ENCODE measurements around the gene PODXL2. TPM values are rescaled to one million over a fixed set of nuclear protein-coding genes. Genes with fewer than 3 reads are reported as not detected.
A peak's percentile ranks its signal among the peaks of the same experiment; 100 is the strongest.

Gene PODXL2
- total RNA-seq, 1 experiment from 2014 or later: 29.6 TPM

DNA sequence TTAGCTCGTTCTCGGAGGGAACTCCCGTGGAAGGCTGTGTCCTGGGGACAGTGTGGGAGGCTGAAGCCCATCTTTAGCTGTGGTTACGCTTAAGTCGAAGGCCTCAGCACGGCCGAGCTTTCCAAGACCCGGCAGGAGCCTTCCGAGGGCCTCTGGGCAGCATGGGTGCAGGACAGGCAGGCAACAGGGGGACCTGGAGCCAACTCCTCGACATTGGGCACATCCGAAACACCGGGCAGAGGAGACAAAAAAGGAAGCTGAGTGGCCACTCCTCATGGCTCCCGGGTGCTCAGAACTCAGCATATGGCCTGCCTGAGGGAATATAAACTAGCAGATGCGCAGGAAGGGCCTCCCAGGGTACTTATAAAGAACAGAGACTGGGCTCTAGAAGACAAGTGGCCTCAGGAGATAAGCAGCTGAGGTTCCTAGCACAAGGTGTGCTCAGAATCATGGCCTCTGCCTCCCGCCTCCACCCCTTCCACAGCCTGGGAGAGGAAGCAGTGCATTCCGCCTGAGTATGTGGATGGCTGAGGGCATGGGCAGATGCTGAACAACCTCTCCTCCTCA, 77.9 kb downstream of the PODXL2 start:
- DNase-seq (ENCODE audit: low spot score): no peak

DNA sequence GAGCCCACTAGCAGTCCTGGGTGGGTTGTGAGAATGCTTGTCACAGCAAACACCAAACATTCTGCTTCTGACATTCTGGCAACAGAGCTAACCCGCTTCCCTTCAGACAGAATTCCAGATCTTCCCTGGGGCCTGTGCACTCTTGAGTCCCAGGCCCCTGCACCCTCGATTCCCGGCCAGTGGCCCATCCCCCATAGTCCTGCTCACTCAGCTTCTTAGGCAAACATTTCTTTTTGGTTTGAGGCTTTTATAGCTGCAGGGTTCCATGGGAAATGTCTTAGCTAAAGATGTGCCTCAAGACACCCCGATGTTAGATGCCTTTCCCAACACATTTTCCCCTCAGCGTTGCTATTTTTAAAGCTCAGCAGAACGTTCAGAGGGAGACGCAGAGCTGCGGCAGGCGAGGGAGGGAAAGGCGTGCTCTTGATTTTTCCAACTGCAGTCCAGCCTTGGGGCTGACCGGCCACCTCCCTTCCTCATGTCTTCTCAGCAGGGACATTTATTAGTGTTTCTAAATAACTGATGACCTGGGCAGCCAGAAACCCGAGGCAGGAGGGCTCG, 78.9 kb downstream of the PODXL2 start:
- no peak for DNase-seq (ENCODE audit: low spot score)

DNA sequence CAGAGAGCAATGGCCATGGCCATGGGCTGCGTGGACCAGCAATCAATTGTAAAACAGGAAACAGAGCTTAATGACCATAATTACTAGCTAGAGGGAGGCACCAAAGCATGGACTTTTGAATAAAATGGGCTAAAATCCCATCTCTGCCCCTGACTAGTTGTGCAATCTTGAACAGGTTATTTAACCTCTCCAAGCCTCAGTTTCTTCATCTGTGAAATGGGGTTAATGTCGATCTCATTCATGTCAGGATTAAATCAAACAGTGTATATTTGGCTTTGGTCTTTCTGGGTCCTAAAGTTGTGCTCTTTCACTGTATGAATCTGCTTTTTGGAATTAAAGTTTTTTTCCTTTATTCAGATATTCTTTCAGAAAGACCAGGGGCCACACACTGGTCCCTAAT, 79.9 kb downstream of the PODXL2 start:
- DNase-seq (ENCODE audit: low spot score): no peak

DNA sequence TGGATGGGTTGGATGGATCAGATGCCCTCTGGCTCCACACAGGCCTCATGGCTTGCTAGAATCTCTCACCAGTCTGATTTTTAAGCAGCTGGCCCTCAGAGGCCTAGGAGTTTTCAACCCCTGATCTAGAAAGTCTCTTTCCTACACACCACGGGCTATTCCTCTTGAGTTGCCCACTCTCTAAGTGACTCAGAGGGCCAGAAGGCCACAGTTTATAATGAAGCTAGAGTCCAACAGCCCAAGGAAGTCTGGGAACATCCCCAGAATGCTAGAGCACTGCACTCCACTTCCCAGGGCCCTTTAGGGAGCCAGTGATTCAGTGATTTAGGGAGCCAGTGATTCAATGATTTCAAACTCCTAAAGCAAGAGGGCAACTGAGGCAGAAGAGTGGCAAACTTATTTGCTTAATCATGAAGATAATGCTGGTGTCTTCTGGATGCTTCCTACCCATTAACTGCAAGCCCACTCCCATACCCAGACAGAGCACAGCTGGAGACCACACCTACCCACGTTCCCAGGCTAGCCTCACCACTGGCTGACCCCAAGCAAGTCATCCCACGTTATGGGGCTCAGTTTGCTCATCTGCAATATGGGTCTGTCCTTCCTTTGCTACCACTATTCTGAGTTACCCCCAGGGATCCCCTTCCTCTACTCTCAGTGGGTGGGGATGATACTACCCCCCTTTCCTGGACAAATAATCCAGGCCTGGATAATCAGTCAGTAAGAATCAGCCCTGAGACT, 80.5 kb downstream of the PODXL2 start:
- DNase-seq (ENCODE audit: low spot score): no peak

DNA sequence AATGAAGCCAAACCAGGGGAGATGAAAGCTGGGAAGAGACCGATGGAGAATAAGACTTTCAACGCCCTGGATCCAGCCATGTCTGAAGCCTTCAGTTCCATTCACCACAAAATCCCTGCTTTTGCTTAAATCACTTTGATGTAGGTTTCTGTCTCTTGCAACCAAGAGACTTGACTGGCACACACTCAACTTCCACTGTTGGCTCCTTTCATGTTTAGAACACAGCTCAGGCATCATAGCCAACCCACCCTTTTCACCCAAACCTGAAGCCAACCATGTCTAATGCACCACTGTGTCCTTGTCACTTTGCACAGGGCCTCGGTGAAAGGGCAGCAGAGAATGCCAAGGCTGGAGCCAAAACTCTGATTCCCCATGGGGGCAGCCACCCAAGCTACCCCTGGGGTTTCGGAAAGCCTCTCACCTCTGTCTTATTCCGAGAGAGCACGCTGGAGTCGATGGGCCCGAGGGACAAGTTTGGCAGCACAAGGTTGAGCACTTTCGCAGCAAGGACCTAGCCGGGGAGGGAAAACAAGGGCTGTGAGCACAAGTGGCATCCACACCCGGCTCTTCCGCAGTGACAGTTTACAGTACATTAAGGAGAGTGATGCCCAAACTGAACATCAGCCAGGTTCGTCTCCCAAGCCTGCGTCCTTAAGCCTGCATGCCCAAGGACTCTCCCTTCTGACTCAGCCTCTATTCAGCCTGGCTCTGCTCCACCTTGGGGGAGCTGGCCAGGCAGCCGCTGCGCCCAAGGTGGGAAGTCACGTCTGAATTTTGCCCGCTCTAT, 81.4 kb downstream of the PODXL2 start:
- peak; percentile 68 for DNase-seq (ENCODE audit: low spot score)

DNA sequence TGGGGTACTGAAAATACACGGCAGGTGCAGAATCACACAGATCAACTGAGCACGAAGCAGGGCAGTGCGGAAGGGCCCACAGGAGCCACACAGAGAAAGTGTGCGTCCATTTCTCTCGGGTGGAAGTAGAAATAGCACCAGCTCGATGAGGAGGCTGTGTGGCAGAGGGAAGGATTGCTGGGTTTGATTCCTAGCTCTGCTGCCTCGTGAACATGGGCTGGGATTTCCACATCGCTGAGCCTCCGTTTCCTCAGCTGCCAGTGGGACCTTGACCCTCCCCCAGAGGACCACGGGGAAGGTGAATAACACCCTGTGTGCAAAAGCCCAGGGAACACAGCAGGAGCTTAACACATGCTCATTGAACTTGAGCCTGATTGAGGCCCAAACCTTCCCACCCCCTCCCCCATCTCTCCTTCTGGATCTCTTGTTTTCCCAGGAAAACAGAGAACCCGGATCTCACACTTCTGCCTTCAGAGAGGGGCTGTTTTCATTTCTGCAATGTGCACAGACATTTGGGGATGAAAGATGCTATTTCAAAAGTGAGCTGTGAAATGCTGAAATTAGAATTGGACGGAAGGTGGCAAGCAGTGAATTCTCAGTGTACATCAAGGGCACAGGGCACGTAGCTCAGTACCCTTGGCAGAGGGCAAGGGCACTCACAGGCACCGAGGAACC, 82.2 kb downstream of the PODXL2 start:
- no peak for DNase-seq (ENCODE audit: low spot score)

DNA sequence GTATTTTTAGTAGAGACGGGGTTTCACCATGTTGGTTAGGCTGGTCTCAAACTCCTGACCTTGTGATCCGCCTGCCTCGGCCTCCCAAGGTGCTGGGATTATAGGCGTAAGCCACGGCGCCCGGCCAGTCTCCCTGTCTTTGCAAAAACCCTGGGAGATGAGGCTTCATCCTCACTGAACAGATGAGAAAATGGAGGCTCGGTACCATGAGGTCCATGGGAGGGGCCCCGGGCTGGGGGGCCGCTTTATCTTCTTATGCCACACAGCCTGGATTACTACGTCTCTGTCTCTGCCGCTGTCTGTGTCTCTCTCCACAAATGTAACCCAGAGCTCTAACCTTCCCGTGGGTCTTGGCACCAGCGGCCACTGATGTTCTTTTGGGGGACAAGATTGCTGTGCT, 82.9 kb downstream of the PODXL2 start:
- no peak for DNase-seq (ENCODE audit: low spot score)

DNA sequence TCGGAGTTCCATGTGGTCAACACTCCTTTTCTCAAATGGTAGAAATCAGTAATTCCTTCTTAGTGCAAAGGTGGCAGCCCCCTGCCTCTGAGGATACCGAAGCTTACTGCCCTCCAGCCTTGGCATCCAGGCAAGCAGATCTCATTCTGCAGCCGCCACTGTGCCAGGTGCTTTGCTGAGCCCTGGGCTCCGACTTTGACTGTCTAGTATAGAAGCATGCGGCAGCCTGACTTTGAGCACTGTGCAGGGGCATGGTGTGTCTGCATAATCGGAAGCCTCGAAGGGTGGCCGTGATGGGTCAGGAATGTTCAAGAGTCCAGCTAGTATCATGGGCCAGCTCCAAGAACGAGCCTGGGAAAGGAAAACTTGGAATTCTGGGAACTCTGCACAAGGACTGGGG, 83.5 kb downstream of the PODXL2 start:
- no peak for DNase-seq (ENCODE audit: low spot score)

DNA sequence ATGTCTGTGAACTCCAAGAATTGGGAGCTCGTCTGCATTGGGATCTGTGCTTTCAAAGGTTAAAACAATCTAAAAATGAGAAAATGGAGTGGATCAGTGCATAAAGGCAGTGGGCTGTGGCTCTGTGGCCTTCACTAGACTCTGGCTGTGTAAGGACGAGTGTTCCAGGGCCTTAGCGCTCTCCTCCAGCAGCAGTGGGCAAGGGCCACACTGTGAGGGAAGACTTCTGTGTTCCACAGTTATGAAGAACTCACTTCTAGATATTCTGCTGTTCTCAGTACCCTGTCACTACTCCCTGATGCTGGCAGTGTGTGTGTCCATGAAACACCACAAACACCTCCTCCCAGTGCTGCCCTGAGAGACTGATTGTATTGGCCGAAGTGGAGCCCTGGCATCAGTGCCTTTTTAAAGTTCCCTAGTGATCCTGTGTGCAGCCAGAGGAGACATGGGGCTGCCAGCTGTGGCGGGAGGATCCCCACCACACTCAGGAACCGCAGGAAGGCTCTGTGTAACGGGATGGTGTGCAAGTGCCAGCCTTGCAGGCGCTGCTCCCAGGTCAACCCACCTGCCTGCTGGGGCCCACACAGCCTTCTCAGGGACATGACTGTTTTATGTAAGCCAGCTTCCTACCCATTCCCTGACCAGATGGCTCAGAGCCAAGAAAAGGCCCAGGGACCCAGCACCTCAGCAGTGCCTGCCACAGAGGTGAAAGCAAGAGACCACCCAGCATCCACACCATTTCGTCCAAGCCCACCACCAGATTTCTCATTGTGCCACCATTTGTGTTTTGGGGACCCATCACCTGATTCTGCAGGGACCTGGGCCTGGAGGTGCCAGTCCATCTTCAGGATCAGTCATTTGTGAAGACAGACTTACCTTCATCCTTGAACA, 84.1 kb downstream of the PODXL2 start:
- DNase-seq (ENCODE audit: low spot score): no peak

DNA sequence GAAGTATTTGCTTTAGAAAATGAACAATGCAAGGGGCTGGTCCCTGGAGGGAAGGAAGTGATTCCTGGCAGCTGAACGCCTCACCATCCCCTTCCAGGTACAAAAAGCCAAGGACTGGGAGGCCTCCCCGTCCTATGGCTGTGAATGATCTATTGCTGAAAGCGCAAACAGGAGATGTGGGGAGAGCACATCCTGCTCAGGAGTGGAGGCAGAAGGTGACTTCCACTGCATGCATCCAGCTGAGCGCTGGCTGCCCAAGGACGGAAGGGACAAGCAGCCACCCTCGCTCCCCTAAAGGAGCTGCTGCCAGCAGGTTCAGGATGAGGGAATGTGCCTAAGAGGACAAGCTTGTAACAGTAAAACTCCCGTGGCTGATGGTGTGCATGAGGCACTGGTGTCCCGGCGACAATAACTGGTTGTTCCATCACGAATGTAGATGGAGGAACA, 85.2 kb downstream of the PODXL2 start:
- DNase-seq (ENCODE audit: low spot score): no peak

DNA sequence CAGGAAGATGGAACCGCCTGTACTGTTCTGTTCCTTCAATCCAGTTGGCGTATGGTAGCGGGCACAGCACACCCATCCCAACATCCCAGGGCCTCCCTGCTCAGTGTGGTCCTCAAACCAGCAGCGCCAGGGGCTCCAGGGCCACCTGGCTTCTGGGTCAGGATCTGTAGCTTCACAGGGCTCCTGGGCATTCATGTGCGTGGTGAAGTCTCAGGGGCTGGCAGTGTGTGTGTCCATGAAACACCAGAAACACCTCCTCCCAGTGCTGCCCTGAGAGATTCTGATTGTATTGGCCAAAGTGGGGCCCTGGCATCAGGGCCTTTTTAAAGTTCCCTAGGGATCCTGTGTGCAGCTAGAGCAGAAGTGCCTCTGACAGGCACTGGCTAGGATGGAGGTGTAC, 85.9 kb downstream of the PODXL2 start:
- no peak for DNase-seq (ENCODE audit: low spot score)

DNA sequence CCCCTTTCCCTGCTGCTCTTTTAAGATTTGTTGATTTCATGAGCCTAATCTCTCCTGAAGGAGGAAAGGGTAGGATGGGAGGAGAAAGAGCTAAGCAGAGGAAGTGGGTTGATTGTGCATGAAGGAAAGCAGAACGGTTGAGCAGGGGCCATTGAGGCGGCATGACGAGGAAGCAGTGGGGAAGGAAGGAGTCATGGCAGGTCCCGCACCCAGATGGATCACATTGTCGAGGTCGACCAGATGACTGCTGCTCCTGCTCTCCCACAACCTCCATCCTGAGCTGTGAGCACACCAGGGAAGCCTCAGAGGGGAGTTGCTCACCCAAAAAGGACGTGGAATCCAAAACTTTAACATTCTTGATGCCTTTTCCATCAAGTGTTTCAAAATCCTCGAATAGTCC, 86.5 kb downstream of the PODXL2 start:
- no peak for DNase-seq (ENCODE audit: low spot score)

DNA sequence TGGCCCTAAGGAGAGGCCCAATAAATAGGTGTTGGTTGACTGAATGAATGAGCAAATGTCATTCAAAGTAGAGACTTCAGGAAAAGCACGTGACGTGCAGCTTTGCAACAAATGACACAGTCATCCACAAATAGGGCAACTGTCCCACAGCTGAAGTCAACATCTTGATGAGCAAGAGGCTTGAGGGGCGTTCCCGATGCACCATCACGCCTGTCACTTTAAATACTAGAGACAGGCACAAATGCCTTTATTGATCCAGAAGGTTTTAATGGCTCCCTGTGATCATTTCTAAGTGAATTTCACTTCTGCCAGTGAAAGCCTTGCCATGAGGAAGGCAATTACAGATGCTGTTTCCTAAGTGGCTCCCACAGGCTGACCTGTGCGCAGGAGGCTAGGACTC, 87.4 kb downstream of the PODXL2 start:
- no peak for DNase-seq (ENCODE audit: low spot score)

DNA sequence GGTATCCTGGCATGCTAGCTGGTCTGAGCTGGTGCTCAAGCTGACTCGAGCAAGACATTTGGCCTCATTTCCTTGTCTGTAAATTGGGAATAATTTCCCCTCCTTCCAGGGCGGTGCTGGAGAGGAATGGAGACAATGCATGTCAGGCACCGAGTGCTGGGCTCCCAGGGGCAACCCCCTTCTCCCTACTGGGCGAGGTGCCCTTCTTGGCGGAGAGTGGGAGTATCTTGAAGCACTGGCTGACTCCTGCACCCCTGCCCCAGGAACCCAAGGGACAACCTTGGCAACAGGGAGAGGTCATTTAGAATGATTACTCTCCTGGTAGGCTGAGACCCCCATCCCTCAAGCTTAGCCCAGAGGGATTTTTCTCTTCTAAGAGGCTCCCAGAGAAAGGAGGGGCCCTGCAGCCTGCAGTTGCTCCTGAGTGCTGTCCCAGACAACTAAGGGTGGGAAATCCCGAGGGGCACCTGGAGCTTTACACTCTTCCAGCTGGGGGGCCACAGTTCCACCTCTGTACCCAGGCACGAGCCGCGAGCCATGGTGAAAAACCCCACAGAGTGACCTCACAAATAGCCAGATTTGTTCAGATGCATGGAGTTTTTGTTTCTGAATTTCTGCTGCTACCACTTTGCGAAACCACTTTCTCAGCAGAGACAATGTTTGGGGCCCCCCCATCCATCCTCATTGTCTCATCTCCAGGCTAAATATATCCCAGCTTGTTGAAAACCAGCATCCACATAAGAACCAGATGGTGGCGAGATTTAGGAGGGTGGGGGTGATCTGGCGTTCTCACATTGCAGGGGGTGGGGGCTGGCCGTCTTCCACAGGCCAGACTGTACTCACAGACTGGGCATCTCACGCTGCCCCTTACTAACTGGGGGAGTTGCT, 88.6 kb downstream of the PODXL2 start:
- DNase-seq (ENCODE audit: low spot score): no peak

DNA sequence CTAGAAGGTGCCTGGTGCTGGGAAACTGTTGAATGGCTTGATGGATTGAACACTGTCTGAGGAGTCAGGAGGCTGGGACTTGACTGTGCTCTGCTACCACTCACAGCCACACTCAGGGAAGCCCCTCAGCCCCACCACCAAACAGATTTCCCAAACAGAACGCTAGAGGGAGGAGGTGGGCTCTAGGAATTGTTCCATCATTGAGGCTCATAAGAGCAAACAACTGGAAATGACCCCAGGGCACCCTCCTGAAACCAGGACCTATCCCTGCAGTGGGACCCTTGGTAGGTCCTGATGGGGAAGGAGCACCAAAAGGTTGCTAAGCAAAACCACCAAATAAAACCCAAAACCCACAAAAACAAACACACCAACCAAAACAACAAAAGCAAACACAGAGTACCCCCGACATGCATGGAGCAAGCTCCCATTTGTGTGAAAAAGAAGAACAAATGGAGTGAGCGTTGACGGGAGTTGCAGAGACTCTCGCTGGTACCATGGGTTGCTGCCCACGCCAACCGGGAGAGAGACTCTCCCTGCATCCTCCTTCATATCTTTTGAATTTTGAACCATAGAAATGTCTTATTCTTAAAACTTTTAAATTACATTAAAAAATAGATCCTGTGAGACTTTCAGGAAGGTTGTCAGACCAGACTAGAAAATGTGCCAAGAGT, 89.4 kb downstream of the PODXL2 start:
- DNase-seq (ENCODE audit: low spot score): no peak

DNA sequence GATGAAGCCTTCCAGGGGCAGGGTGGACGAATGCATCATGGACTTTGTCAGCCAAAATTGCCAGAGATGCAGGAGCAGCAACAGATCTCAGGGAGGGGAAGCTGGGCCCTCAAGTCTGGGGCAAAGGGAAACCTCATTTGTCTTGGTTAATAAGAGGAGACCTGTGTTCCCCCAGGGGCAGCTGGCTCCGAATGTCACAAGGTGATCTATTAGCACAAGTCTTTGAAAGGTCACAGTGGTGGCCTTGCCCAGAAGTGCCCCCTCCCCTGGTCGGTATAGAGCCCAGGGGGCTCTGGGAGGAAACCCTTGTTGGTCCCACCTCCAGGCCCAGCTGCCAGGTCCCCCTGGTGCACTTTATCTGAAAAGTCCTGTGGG, 89.9 kb downstream of the PODXL2 start:
- no peak for DNase-seq (ENCODE audit: low spot score)

DNA sequence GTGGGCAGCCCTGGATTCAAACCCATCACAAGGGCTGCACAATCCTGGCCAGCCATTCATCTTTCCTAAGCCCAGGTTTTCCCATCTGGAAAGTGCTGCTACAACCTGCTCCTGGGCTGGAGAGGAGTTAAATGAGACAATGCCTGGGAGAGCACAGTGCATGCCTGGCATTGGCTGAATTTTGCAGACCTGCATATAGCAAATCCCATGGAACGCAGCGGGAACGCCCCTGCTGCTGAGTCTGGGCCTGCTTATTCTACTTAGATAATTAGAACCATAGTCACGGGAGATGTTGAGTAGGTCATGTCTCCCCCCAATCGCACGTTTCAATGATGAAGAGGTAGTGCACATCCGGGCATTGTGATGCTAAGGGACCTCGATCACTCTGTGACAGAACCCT, 90.4 kb downstream of the PODXL2 start:
- no peak for DNase-seq (ENCODE audit: low spot score)

DNA sequence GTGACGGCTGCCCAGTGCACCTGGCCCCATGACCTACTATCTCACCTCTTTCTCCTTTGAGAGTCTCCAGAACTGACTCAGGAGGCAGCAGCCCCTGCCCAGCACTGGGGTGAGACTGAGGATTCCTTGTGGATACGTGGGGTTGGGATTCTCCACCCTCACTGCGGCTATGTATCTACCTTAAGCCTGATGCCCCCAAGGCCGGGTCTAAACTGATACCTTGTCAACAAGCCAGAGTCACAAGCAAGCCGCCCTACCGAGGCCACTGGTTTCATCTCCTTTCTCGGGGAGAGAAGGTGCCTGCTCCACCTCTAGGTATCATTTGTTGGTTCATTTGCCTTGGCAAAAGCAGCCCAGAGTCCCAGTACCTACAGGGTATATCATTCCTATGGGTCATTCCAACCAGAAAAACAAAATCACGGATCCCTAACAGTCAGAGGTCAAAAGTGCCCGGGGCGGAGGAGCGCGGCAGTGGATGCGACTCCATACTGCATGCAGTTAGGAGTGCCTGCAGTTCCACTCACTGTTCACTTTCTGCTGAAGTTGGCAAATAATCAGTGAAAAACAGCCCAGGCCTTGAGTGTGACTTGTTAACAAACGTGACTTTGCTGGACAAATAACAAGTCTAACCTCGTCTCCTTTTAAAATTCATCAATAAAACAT, 91.3 kb downstream of the PODXL2 start:
- DNase-seq (ENCODE audit: low spot score): no peak
